OCI-M2 (cell line): ENCODE results near the gene ARPIN.

Experiments
- DNase-seq: peaks from one replicate; lab custom pipeline; 2025; ENCODE audit not compliant: unreplicated experiment; lab: John Stamatoyannopoulos, UW

The ARPIN gene

DNA sequence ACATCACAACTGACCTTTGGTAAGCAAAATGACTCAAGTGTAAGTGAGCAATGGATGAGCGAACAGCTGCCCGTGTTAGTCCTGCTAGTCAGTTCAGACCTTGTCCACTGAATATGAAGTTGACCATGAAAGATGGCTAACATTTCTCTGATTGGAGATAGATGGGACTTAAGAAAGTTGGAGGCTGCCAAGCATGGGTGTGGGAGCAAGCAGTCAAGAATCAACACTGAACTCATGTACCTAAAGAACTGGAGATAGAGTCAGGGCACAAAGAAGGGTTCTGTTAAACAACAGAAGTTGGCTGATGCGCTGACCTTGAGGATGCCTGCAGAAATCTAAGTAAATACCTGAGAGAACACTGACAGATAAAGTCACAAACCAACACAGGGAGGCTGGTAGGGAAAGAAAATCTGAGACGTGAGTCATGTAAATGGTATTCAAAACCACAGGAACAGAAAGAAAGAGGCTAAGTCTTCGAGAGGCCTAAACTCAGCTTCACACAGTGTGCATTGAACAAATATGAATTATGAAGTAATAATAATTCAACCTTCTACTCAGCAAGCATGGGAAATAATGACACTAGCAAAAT, 67.4 kb downstream of the ARPIN start:
- no peak for DNase-seq
